Measurements from ENCODE around the gene TRIP12.
"Not testable (repeated sequence)": the region's sequence is repeated elsewhere in the genome, so short reads cannot be mapped to it uniquely, and the experiment has no call there.

Gene TRIP12

GRCh38 chr2:229757462-229757861 is 164.3 kb downstream of the TRIP12 start:
- DNase-seq: not testable (repeated sequence)

GRCh38 chr2:229752970-229753729 is 168.7 kb downstream of the TRIP12 start:
- no peak for DNase-seq

GRCh38 chr2:229749779-229750178 is 172.0 kb downstream of the TRIP12 start:
- no peak for DNase-seq

GRCh38 chr2:229748950-229749349 is 172.9 kb downstream of the TRIP12 start:
- DNase-seq: no peak

- not testable (repeated sequence) for DNase-seq
Measured at GRCh38 chr2:229742691-229743090, 179.1 kb downstream of the TRIP12 start.

- DNase-seq: no peak
Measured at GRCh38 chr2:229740279-229740678, 181.5 kb downstream of the TRIP12 start.

GRCh38 chr2:229738024-229738625 is 183.7 kb downstream of the TRIP12 start:
- no peak for DNase-seq

GRCh38 chr2:229734410-229734809 is 187.4 kb downstream of the TRIP12 start:
- DNase-seq: no peak

GRCh38 chr2:229733611-229734245 is 188.1 kb downstream of the TRIP12 start:
- no peak for DNase-seq

- no peak for DNase-seq
Measured at GRCh38 chr2:229732897-229733296, 188.9 kb downstream of the TRIP12 start.

- DNase-seq: no peak
Measured at GRCh38 chr2:229731916-229732315, 189.9 kb downstream of the TRIP12 start.

GRCh38 chr2:229731363-229731762 is 190.4 kb downstream of the TRIP12 start:
- DNase-seq: no peak

- no peak for DNase-seq
Measured at GRCh38 chr2:229728370-229728769, 193.4 kb downstream of the TRIP12 start.

- DNase-seq: no peak
Measured at GRCh38 chr2:229726643-229727042, 195.2 kb downstream of the TRIP12 start.

- no peak for DNase-seq
Measured at GRCh38 chr2:229725716-229726574, 195.9 kb downstream of the TRIP12 start.

- DNase-seq: not testable (repeated sequence)
Measured at GRCh38 chr2:229723192-229723591, 198.6 kb downstream of the TRIP12 start.

GRCh38 chr2:229719926-229720647 is 201.7 kb downstream of the TRIP12 start:
- no peak for DNase-seq

GRCh38 chr2:229718057-229718456 is 203.8 kb downstream of the TRIP12 start:
- no peak for DNase-seq

- peak; percentile 69 for DNase-seq
Measured at GRCh38 chr2:229715895-229716507, 205.8 kb downstream of the TRIP12 start.

GRCh38 chr2:229714736-229715541 is 206.9 kb downstream of the TRIP12 start:
- DNase-seq: peak; percentile 46

All from NCI-H1092 treated with DMSO at 0.1 percent for 48 hours (cell line).